K562 (cell line): ENCODE measurements around the gene SDR39U1. TPM values are rescaled to one million over a fixed set of nuclear protein-coding genes. Genes with fewer than 3 reads are reported as not detected.
A peak's percentile ranks its signal among the peaks of the same experiment; 100 is the strongest.

ENCODE experiments used
- BRF1 ChIP-seq: IDR thresholded peaks from 3 replicates; pipeline ENCODE4 v1.6.1; 2011; ENCODE audit warnings: borderline replicate concordance, mild to moderate bottlenecking; ENCODE audit not compliant: insufficient read length; ENCODE audit errors: extremely low read depth
- CBX1 ChIP-seq: sonication (generic); IDR thresholded peaks from 2 replicates; pipeline ENCODE4 v1.6.1; 2016; ENCODE audit warnings: antibody characterized with exemption, low read depth, mild to moderate bottlenecking
- CTBP1 ChIP-seq: fragments of 450-650 bp; IDR thresholded peaks from 2 replicates; pipeline ENCODE4 v1.6.1; 2016; ENCODE audit warnings: borderline replicate concordance
- GABPA ChIP-seq: fragments of 200-800 bp; sonication (Bioruptor generic); conservative IDR thresholded peaks from 2 replicates; pipeline ENCODE4 v1.6.1; 2016; ENCODE audit warnings: low read depth, missing genetic modification characterization, missing compliant biosample characterization
- KDM5B ChIP-seq: fragments of 200-600 bp; sonication (generic); IDR thresholded peaks from 2 replicates; pipeline ENCODE4 v1.6.1; 2012; ENCODE audit warnings: low read depth, mild to moderate bottlenecking, moderate library complexity, low read length, control low read depth, inconsistent platforms; ENCODE audit not compliant: insufficient replicate concordance
- NR2C2 ChIP-seq, 2 experiments: fragments of 200-800 bp in 1 of 2; sonication (Bioruptor generic) in 1 of 2; sonication (generic) in 1 of 2; formaldehyde crosslinking in 1 of 2; IDR thresholded peaks; 2 replicates each; pipeline versions ENCODE4 v1.6.1 to v1.8.0; 2016 to 2022; ENCODE audit warnings: mild to moderate bottlenecking in 1 of 2, missing compliant biosample characterization in 1 of 2, missing genetic modification characterization in 1 of 2, missing genetic modification reagents in 1 of 2
- NR2F6 ChIP-seq: fragments of 450-650 bp; formaldehyde crosslinking; IDR thresholded peaks from 2 replicates; pipeline ENCODE4 v1.4.0; 2020; ENCODE audit warnings: mild to moderate bottlenecking
- POLR3G ChIP-seq: IDR thresholded peaks from 2 replicates; pipeline ENCODE4 v1.6.1; 2011; ENCODE audit not compliant: insufficient read length, insufficient replicate concordance; ENCODE audit errors: extremely low read depth
- RBM17 ChIP-seq: fragments of 200-400 bp; formaldehyde crosslinking; IDR thresholded peaks from 2 replicates; pipeline ENCODE4 v1.6.1; 2017; ENCODE audit warnings: low read depth, mild to moderate bottlenecking, low read length, borderline replicate concordance
- SMARCB1 ChIP-seq: IDR thresholded peaks from 2 replicates; pipeline ENCODE4 v1.6.1; 2011; ENCODE audit warnings: improper control_type of control experiment, low read depth; ENCODE audit not compliant: insufficient read length
- TAF7 ChIP-seq: fragments of 450-650 bp; IDR thresholded peaks from 2 replicates; pipeline ENCODE4 v1.6.1; 2016; ENCODE audit warnings: missing genetic modification characterization, missing compliant biosample characterization
- TRIM24 ChIP-seq, 2 experiments: fragments of 450-650 bp; IDR thresholded peaks; 2 replicates each; pipeline ENCODE4 v1.6.1; 2016
- ZNF766 ChIP-seq: fragments of 200-800 bp; sonication (Bioruptor generic); conservative IDR thresholded peaks from 2 replicates; pipeline ENCODE4 v1.6.1; 2016; ENCODE audit warnings: missing genetic modification characterization, missing compliant biosample characterization
- ZNF780A ChIP-seq: fragments of 250-450 bp; sonication (Bioruptor Pico); IDR thresholded peaks from 2 replicates; pipeline ENCODE4 v1.5.0; 2021; ENCODE audit warnings: mild to moderate bottlenecking
- polyA plus RNA-seq, 8 experiments: library from polyadenylated mRNA; depleted of rRNA in 4 of 8; stranded (reverse) in 5 of 8; unstranded in 3 of 8; fragments of >200 nt; fragmentation: Nextera tagmentation in 2 of 8; fragmentation: Illumina TruSeq in 1 of 8; extraction: Ambion mirVana in 2 of 8; extraction: Trizol in 1 of 8; gene quantifications; 2 replicates each; pipeline versions ENCODE4 v1.2.1 to v1.2.3, GENCODE V29; 2011 to 2014; ENCODE audit warnings: inconsistent platforms in 1 of 8, missing spikeins in 1 of 8
- total RNA-seq, 7 experiments: library from RNA; depleted of rRNA in 6 of 7; stranded (reverse); fragments of >200 nt in 6 of 7; fragmentation: Illumina TruSeq in 2 of 7; extraction: Trizol in 2 of 7; gene quantifications; 2 replicates each; pipeline versions ENCODE4 v1.2.1 to v1.2.3, GENCODE V29; 2011 to 2021; ENCODE audit warnings: low replicate concordance in 1 of 7
- TF ChIP-seq, protein P1 (sequence below): fragments of 250-450 bp; sonication (Bioruptor Pico); IDR thresholded peaks from 2 replicates; pipeline ENCODE4 v1.8.0; 2021; ENCODE audit warnings: mild to moderate bottlenecking, moderate library complexity
- TF ChIP-seq, protein P2 (sequence below): fragments of 450-650 bp; IDR thresholded peaks from 2 replicates; pipeline ENCODE4 v1.7.0; 2016; ENCODE audit warnings: borderline replicate concordance

SDR39U1 gene
- total and polyA plus RNA-seq, 9 of the 15 experiments (the other 6 are each of a cell fraction or from before 2014, with no cell fraction given), result 10.4 to 56.1 (median 19.8) TPM

DNA sequence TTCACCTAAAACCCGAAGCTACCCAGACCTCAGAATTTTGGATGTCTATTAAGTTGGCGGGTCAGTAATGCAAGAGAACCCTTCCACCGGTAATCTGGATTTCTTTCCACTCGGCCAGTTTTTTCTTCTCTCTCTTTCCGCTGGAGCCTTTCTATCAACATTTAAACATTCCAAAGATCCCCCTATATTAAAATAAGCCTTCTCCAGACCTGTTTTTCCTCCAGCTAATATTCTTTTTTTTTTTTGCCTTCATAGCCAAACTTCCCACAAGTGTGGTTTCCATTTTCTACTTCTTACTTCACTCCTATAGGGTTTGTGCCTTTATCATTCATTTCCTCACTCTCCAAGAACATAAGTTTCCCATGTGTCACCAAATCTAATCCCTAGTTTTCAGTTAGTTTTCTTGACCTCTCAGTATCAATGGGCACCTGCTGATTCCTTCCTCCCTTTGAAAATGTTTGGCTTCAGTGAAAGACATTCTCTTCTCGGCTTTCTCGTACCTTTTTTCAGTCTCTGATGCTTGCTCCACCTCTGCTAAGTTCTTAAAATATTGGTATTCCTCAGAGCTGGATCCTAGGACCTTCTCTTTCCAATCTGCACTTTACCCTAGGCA lies 583 bp upstream of the SDR39U1 start (continued):
- peak; percentile 67 for TF ChIP-seq GABPA (tag)
- TF ChIP-seq TAF7, result 0 out of 2 replicates have a peak, but pooled peaks have one; percentile 11
- TF ChIP-seq POLR3G, result no peak
- no peak for TF ChIP-seq SMARCB1
- no peak for TF ChIP-seq CTBP1
- no peak for TF ChIP-seq ZNF780A (CRISPR knock-in tag)
- no peak for TF ChIP-seq RBM17
- TF ChIP-seq TRIM24 (IDR thresholded peaks at IDR 0.05), result no peak
- TF ChIP-seq, protein P1, sequence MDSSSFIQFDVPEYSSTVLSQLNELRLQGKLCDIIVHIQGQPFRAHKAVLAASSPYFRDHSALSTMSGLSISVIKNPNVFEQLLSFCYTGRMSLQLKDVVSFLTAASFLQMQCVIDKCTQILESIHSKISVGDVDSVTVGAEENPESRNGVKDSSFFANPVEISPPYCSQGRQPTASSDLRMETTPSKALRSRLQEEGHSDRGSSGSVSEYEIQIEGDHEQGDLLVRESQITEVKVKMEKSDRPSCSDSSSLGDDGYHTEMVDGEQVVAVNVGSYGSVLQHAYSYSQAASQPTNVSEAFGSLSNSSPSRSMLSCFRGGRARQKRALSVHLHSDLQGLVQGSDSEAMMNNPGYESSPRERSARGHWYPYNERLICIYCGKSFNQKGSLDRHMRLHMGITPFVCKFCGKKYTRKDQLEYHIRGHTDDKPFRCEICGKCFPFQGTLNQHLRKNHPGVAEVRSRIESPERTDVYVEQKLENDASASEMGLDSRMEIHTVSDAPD (CRISPR knock-in tag), result no peak
- TF ChIP-seq ZNF766 (CRISPR knock-in tag), result 0 out of 2 replicates have a peak, but pooled peaks have one; percentile 47
- TF ChIP-seq CBX1, result no peak
- TF ChIP-seq NR2C2 (CRISPR knock-in tag; IDR thresholded peaks at IDR 0.05), result no peak
- TF ChIP-seq NR2C2 (tag; IDR thresholded peaks at IDR 0.05), result peak; percentile 95
- TF ChIP-seq KDM5B, result no peak
- TF ChIP-seq NR2F6 (CRISPR knock-in tag), result no peak
- TF ChIP-seq, protein P2, sequence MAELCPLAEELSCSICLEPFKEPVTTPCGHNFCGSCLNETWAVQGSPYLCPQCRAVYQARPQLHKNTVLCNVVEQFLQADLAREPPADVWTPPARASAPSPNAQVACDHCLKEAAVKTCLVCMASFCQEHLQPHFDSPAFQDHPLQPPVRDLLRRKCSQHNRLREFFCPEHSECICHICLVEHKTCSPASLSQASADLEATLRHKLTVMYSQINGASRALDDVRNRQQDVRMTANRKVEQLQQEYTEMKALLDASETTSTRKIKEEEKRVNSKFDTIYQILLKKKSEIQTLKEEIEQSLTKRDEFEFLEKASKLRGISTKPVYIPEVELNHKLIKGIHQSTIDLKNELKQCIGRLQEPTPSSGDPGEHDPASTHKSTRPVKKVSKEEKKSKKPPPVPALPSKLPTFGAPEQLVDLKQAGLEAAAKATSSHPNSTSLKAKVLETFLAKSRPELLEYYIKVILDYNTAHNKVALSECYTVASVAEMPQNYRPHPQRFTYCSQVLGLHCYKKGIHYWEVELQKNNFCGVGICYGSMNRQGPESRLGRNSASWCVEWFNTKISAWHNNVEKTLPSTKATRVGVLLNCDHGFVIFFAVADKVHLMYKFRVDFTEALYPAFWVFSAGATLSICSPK, result no peak
- no peak for TF ChIP-seq BRF1
